HepG2 (cell line): ENCODE data around the gene CHRNA3. TPM values are rescaled to one million over a fixed set of nuclear protein-coding genes. Genes with fewer than 3 reads are reported as not detected.

Experiments
- ATAC-seq: fragments of 200-7000 bp; cut with Tn5 transposase; 3 replicates; pipeline ENCODE4 v1.9.1; 2020; ENCODE audit warnings: mild to moderate bottlenecking, moderate library complexity
- BruUV-seq: library from RNA; stranded (reverse); fragments of 400-500 nt; replicated peaks from 2 replicates; lab custom pipeline; 2021; lab: Mats Ljungman, UMichigan
- CTCF ChIA-PET: fragments of 300-600 bp; formaldehyde crosslinking; extraction: SDS; loops from one replicate; lab custom pipeline; 2021; ENCODE audit warnings: low total read pairs, inconsistent platforms, low intra/inter-chr PET ratio; lab: Yijun Ruan, JAX
- POLR2A ChIA-PET: fragments of 350-600 bp; sonication (Branson Sonifier 250); formaldehyde crosslinking; loops from one replicate; lab custom pipeline; 2020; ENCODE audit warnings: antibody characterized with exemption, inconsistent platforms; lab: Yijun Ruan, JAX
- DNase-seq: peaks from one replicate; pipeline ENCODE4 v3.0.0-alpha.2; 2015; ENCODE audit warnings: low spot score
- FAIRE-seq: peaks from 3 replicates; lab custom pipeline; 2011; peaks lifted over from hg19 to GRCh38; lab: Jason Lieb, UNC
- H2AFZ ChIP-seq: one replicate; pipeline ENCODE4 v1.6.1; 2011; ENCODE audit warnings: low read length, inconsistent platforms
- H3K27ac ChIP-seq: fragments of 300-600 bp; 3 replicates; pipeline ENCODE4 v1.8.0; 2011; ENCODE audit warnings: mixed run types, mild to moderate bottlenecking, mixed read lengths, low read length, inconsistent platforms; ENCODE audit not compliant: insufficient read depth; ENCODE audit errors: extremely low read length
- H3K27me3 ChIP-seq, 2 experiments: fragments of 200-600 bp in 1 of 2; 2 replicates in 1 of 2; 3 replicates in 1 of 2; pipeline versions ENCODE4 v1.6.0 to v1.8.0; 2011; ENCODE audit warnings: low read length in 2 of 2, mild to moderate bottlenecking in 2 of 2, moderate library complexity in 2 of 2, inconsistent platforms in 1 of 2; ENCODE audit not compliant: insufficient read depth in 2 of 2, control insufficient read depth in 1 of 2
- H3K36me3 ChIP-seq, 2 experiments: fragments of 200-600 bp in 1 of 2; replicated peaks in 1 of 2; 2 replicates in 1 of 2; 3 replicates in 1 of 2; pipeline versions ENCODE4 v1.5.1 to v1.8.0; 2011; ENCODE audit warnings: low read length in 2 of 2, inconsistent platforms in 1 of 2; ENCODE audit not compliant: insufficient read depth in 2 of 2, control insufficient read depth in 1 of 2
- H3K4me1 ChIP-seq: 2 replicates; pipeline ENCODE4 v1.5.1; 2012; ENCODE audit warnings: low read length, inconsistent platforms; ENCODE audit not compliant: insufficient read depth
- H3K4me2 ChIP-seq: 2 replicates; pipeline ENCODE4 v1.6.0; 2011; ENCODE audit warnings: low read depth, low read length, inconsistent platforms
- H3K4me3 ChIP-seq, 3 experiments: fragments of 200-600 bp in 1 of 3; sonication (generic), shearing (Covaris generic) in 1 of 3; replicated peaks in 1 of 3; 2 replicates each; pipeline ENCODE4 v1.5.1; 2011 to 2016; ENCODE audit warnings: low read length in 3 of 3, inconsistent platforms in 2 of 3, low read depth in 2 of 3, mild to moderate bottlenecking in 2 of 3, control low read depth in 1 of 3, mixed read lengths in 1 of 3; ENCODE audit not compliant: insufficient read depth in 1 of 3
- H3K79me2 ChIP-seq: one replicate; pipeline ENCODE4 v1.6.1; 2011; ENCODE audit warnings: low read length, inconsistent platforms; ENCODE audit not compliant: insufficient read depth
- H3K9ac ChIP-seq: 2 replicates; pipeline ENCODE4 v1.6.0; 2011; ENCODE audit warnings: mild to moderate bottlenecking, low read depth, low read length, inconsistent platforms; ENCODE audit not compliant: insufficient read depth
- H3K9me3 ChIP-seq: 2 replicates; pipeline ENCODE4 v1.5.1; 2012; ENCODE audit warnings: mild to moderate bottlenecking, low read length
- H4K20me1 ChIP-seq: 2 replicates; pipeline ENCODE4 v1.6.0; 2011; ENCODE audit warnings: inconsistent platforms, mild to moderate bottlenecking, low read length, moderate library complexity; ENCODE audit not compliant: insufficient read depth
- CTCF ChIP-seq: sonication (generic); formaldehyde crosslinking; IDR thresholded peaks from 2 replicates; pipeline ENCODE4 v1.5.0; 2020; ENCODE audit warnings: mild to moderate bottlenecking, missing genetic modification reagents, moderate library complexity
- HOXD1 ChIP-seq: sonication (generic); formaldehyde crosslinking; IDR thresholded peaks from 2 replicates; pipeline ENCODE4 v1.5.0; 2020; ENCODE audit warnings: missing genetic modification reagents
- TARDBP ChIP-seq: sonication (generic); formaldehyde crosslinking; IDR thresholded peaks from 2 replicates; pipeline ENCODE4 v1.8.0; 2022; ENCODE audit warnings: mild to moderate bottlenecking, missing genetic modification reagents
- XBP1 ChIP-seq: sonication (generic); formaldehyde crosslinking; IDR thresholded peaks from 2 replicates; pipeline ENCODE4 v1.5.0; 2020; ENCODE audit warnings: missing genetic modification reagents
- ZBTB38 ChIP-seq: sonication (generic); formaldehyde crosslinking; IDR thresholded peaks from 2 replicates; pipeline ENCODE4 v1.5.1; 2020; ENCODE audit warnings: mild to moderate bottlenecking, missing genetic modification reagents
- ZBTB46 ChIP-seq: sonication (generic); formaldehyde crosslinking; IDR thresholded peaks from 2 replicates; pipeline ENCODE4 v1.4.0; 2020; ENCODE audit warnings: mild to moderate bottlenecking, missing genetic modification reagents, borderline replicate concordance
- ZNF552 ChIP-seq: sonication (generic); formaldehyde crosslinking; IDR thresholded peaks from 2 replicates; pipeline ENCODE4 v1.9.0; 2022; ENCODE audit warnings: missing genetic modification reagents, mild to moderate bottlenecking, borderline replicate concordance
- WGBS: methylation state at CpG from one replicate; pipeline ENCODE4 v1.1.6; 2017; ENCODE audit warnings: low lambda C conversion rate; 5-methylcytosine and 5-hydroxymethylcytosine counted together
- in situ Hi-C: cut with HindIII; loops from 2 replicates; pipeline ENCODE4 v1.10.0; 2017; ENCODE audit warnings: low pct_unique_long_range_greater_than_20kb; ENCODE audit not compliant: extremely low pct_ligation_motif_present
- intact Hi-C: fragments of 100-400 bp; cut with micrococcal nuclease; formaldehyde crosslinking; loops from one replicate; pipeline ENCODE4 v1.10.0; 2022; ENCODE audit not compliant: unreplicated experiment
- polyA plus RNA-seq, 8 experiments: library from polyadenylated mRNA; depleted of rRNA in 3 of 8; stranded (reverse) in 7 of 8; unstranded in 1 of 8; fragments of >200 nt; fragmentation: Illumina TruSeq in 4 of 8; extraction: Trizol in 4 of 8; gene quantifications; 2 replicates each; pipeline versions ENCODE4 v1.2.1 to v1.2.3, GENCODE V29; 2011 to 2016; ENCODE audit warnings: low read depth in 4 of 8, missing spikeins in 1 of 8, mixed read lengths in 1 of 8; ENCODE audit not compliant: insufficient read depth in 1 of 8
- total RNA-seq, 5 experiments: library from RNA; depleted of rRNA; stranded (reverse); fragments of >200 nt; fragmentation: Illumina TruSeq; extraction: Trizol; gene quantifications; 2 replicates each; pipeline ENCODE4 v1.2.3, GENCODE V29; 2016; ENCODE audit warnings: low read depth in 1 of 5

Gene CHRNA3
- total and polyA plus RNA-seq, 2 of the 13 experiments (the other 11 are each of a cell fraction or from before 2014, with no cell fraction given) = not detected

- TF ChIP-seq CTCF (CRISPR knock-in tag) = 0 out of 2 replicates have a peak, but pooled peaks have one; percentile 9
Observed at GRCh38 chr15:78667578-78668236, 46.9 kb upstream of the CHRNA3 start (continued).

DNA sequence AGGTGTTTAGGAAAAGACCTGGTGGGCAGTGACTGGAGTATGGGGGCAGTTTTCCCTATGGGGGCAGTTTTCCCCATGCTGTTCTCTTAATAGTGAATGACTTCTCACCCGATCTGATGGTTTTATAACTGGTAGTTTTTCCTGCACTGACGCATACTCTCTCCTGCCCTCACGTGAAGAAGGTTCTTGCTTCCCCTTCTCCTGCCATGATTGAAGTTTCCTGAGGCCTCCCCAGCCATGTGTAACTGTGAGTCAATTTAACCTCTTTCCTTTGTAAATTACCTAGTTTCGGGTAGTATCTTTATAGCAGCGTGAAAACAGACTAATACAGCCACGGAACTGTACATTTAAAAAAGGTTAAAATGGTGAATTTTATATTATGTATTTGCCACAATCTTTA is 45.2 kb upstream of the CHRNA3 start:
- CTCF ChIA-PET = no interaction called here
- in situ Hi-C loops = no loop called here
- intact Hi-C loops = no loop called here

More for the DNA sequence above, 45.2 kb upstream of the CHRNA3 start:
- Histone ChIP-seq H3K9ac (no peak overlapping the region), H3K4me2 (no peak overlapping the region), H3K79me2 (no peaks in the 10 kb centered on the region), H3K27ac (no peak overlapping the region), H3K9me3 (no peaks in the 10 kb centered on the region), H3K4me1 (peaks cover 23% of the 10 kb centered on the region), H3K4me3 (no peak overlapping the region), H3K27me3 (0 out of 5 replicates have a peak, but pooled peaks cover 0 to 3% of the 10 kb centered on the region in 2 experiments), H4K20me1 (no peaks in the 10 kb centered on the region), H2AFZ (no peak overlapping the region), H3K36me3 (no peaks in the 10 kb centered on the region)
- WGBS = 48% methylated on average over 6 of the region's 6 CpGs
- TF ChIP-seq ZBTB38 (CRISPR knock-in tag) (no peak), ZBTB46 (no peak), ZNF552 (no peak), TARDBP (CRISPR knock-in tag) (no peak), XBP1 (CRISPR knock-in tag) (no peak), HOXD1 (CRISPR knock-in tag) (no peak)
- POLR2A ChIA-PET = no interaction called here
- no peak for ATAC-seq
- no peak for FAIRE-seq
- no peak for DNase-seq
- no TSS peak for BruUV-seq
